Naive thymus-derived CD8-positive, alpha-beta T cell (primary cell): ENCODE measurements around the gene WDR81. TPM values are rescaled to one million over a fixed set of nuclear protein-coding genes. Genes with fewer than 3 reads are reported as not detected.
"Not testable (repeated sequence)": the region's sequence is repeated elsewhere in the genome, so short reads cannot be mapped to it uniquely, and the experiment has no call there.

Source experiments
- ATAC-seq, 2 donors: fragments of 150-1000 bp; cut with Tn5 transposase in 1 of 2; sonication (Bioruptor Pico), chemical (Tn5 transposase) in 1 of 2; 1 replicate in 1 of 2; 2 replicates in 1 of 2; pipeline ENCODE4 v1.10.0; 2021; ENCODE audit warnings: mild to moderate bottlenecking in 2 of 2, moderate library complexity in 2 of 2
- POLR2A ChIA-PET: fragments of 350-600 bp; sonication (Branson Sonifier 250); formaldehyde crosslinking; loops from one replicate; lab custom pipeline; 2021; ENCODE audit warnings: antibody characterized with exemption; lab: Charles Lee
- DNase-seq, 10 donors: peaks; one replicate each; pipeline versions ENCODE4 v3.0.0 to v3.0.0-alpha.2; 2020 to 2022
- H3K27ac Mint-ChIP-seq, 10 donors: one replicate each; pipeline ENCODE4 v1.8.0; 2020 to 2022; ENCODE audit warnings: mild to moderate bottlenecking in 10 of 10, mixed read lengths in 10 of 10, moderate library complexity in 4 of 10, inconsistent platforms in 1 of 10
- H3K27me3 Mint-ChIP-seq, 5 donors: one replicate each; pipeline ENCODE4 v1.8.0; 2021 to 2022; ENCODE audit warnings: mixed read lengths in 5 of 5
- H3K36me3 Mint-ChIP-seq, 3 donors: one replicate each; pipeline ENCODE4 v1.8.0; 2020 to 2022; ENCODE audit warnings: mixed read lengths in 3 of 3, mild to moderate bottlenecking in 2 of 3, inconsistent platforms in 1 of 3
- H3K4me1 Mint-ChIP-seq, 4 donors: one replicate each; pipeline ENCODE4 v1.8.0; 2021 to 2022; ENCODE audit warnings: mixed read lengths in 4 of 4
- H3K4me3 Mint-ChIP-seq, 10 donors: one replicate each; pipeline ENCODE4 v1.8.0; 2020 to 2022; ENCODE audit warnings: mild to moderate bottlenecking in 10 of 10, mixed read lengths in 10 of 10, moderate library complexity in 6 of 10, inconsistent platforms in 1 of 10
- H3K9me3 Mint-ChIP-seq, 9 donors: one replicate each; pipeline ENCODE4 v1.8.0; 2020 to 2022; ENCODE audit warnings: mixed read lengths in 9 of 9, mild to moderate bottlenecking in 3 of 9, inconsistent platforms in 1 of 9, moderate library complexity in 1 of 9
- polyA plus RNA-seq, 3 donors: library from polyadenylated mRNA; unstranded; fragments of 300-500 nt; fragmentation: Illumina TruSeq; gene quantifications; one replicate each; pipeline ENCODE4 v1.2.3, GENCODE V29; 2021
- total RNA-seq, 8 experiments: library from RNA in 2 of 8; stranded (reverse) in 2 of 8; gene quantifications; one replicate each; pipeline ENCODE4 v1.2.3 and lab custom pipeline; 2021 to 2026

The WDR81 gene
- total and polyA plus RNA-seq, 5 experiments from 2014 or later: 6.8 to 50.7 (median 20.6) TPM

GRCh38 chr17:1713878-1714426 is 10.6 kb upstream of the WDR81 start:
- POLR2A ChIA-PET: interaction anchor here (0.6 to 2.5 kb wide), 5 partner anchors 10 to 96 kb away, joined by 3 to 11 read pairs (median 3); no protein-coding TSS in a partner anchor
- no peaks in the 10 kb centered on the region for H3K9me3 Mint-ChIP-seq
- H3K4me3 Mint-ChIP-seq: peak overlapping the region; percentile 16 to 76 (median 59)
- peaks cover 0 to 16% (median 14%) of the 10 kb centered on the region in 5 donors for H3K27me3 Mint-ChIP-seq
- no peaks in the 10 kb centered on the region for H3K36me3 Mint-ChIP-seq
- ATAC-seq: no peak
- peak overlapping the region in 5 of 10 donors; percentile 22 to 67 (median 47) for H3K27ac Mint-ChIP-seq
- DNase-seq: no peak
- peaks cover 16 to 51% (median 41%) of the 10 kb centered on the region in 4 donors for H3K4me1 Mint-ChIP-seq

- peak overlapping the region in 5 of 10 donors; percentile 22 to 67 (median 47) for H3K27ac Mint-ChIP-seq
- peaks cover 0 to 16% (median 13%) of the 10 kb centered on the region in 5 donors for H3K27me3 Mint-ChIP-seq
- H3K9me3 Mint-ChIP-seq: no peaks in the 10 kb centered on the region
- peaks cover 16 to 51% (median 38%) of the 10 kb centered on the region in 4 donors for H3K4me1 Mint-ChIP-seq
- ATAC-seq (no peak), DNase-seq (peak in 2 of 10 donors; percentile 12 to 37)
- peak overlapping the region; percentile 16 to 76 (median 62) for H3K4me3 Mint-ChIP-seq
- H3K36me3 Mint-ChIP-seq: no peaks in the 10 kb centered on the region
- POLR2A ChIA-PET: interaction anchor here (0.6 to 3.2 kb wide), 6 partner anchors 10 to 104 kb away, joined by 3 to 18 read pairs (median 4); partner anchors contain the start of gene PRPF8
Observed at GRCh38 chr17:1714427-1714979, 10.0 kb upstream of the WDR81 start.

GRCh38 chr17:1714980-1715802 is 9.3 kb upstream of the WDR81 start:
- Mint-ChIP-seq H3K27me3 (peaks cover 0 to 16% (median 13%) of the 10 kb centered on the region in 5 donors), H3K9me3 (no peaks in the 10 kb centered on the region), H3K36me3 (no peaks in the 10 kb centered on the region), H3K4me1 (peaks cover 16 to 51% (median 38%) of the 10 kb centered on the region in 4 donors), H3K4me3 (peak overlapping the region; percentile 24 to 87 (median 58)), H3K27ac (peak overlapping the region in 3 of 10 donors; percentile 27 to 75 (median 43))
- DNase-seq (no peak), ATAC-seq (no peak)
- POLR2A ChIA-PET: interaction anchor here (0.6 to 3.2 kb wide), 14 partner anchors 9 to 299 kb away, joined by 3 to 19 read pairs (median 5); partner anchors contain the start of genes PRPF8, RILP, RPA1 and SMYD4

DNA sequence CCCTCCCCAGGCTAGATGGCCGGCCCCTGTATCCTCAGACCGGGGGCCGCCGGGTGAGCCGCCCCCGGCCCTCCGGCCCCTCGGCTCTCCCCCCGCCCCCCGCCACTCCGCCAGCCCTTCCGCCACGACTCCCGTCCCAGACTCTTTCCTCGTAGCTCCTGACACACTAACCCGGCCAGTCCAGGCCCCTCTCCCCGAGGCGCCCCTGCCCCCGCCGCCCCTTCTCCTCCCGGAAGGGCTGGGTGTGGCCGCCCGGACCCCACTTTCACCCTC is 8.8 kb upstream of the WDR81 start:
- Mint-ChIP-seq H3K4me3 (peak overlapping the region; percentile 83 to 96 (median 94)), H3K4me1 (peaks cover 15 to 50% (median 37%) of the 10 kb centered on the region in 4 donors), H3K36me3 (no peaks in the 10 kb centered on the region), H3K27ac (peak overlapping the region in 8 of 10 donors; percentile 25 to 96 (median 86)), H3K27me3 (peaks cover 0 to 16% (median 13%) of the 10 kb centered on the region in 5 donors), H3K9me3 (no peaks in the 10 kb centered on the region)
- ATAC-seq: no peak
- DNase-seq: no peak
- POLR2A ChIA-PET: interaction anchor here (0.6 to 3.2 kb wide), 14 partner anchors 9 to 360 kb away, joined by 3 to 19 read pairs (median 6); partner anchors contain the start of genes PRPF8, RILP, RPA1 and SMYD4

GRCh38 chr17:1716076-1716911 is 8.2 kb upstream of the WDR81 start:
- peak overlapping the region; percentile 83 to 96 (median 94) for H3K4me3 Mint-ChIP-seq

GRCh38 chr17:1716912-1717695 is 7.4 kb upstream of the WDR81 start:
- Mint-ChIP-seq H3K27ac (peak overlapping the region; percentile 90 to 96 (median 94)), H3K9me3 (no peaks in the 10 kb centered on the region), H3K36me3 (no peaks in the 10 kb centered on the region), H3K4me3 (peak overlapping the region; percentile 83 to 96 (median 94)), H3K4me1 (peaks cover 12 to 43% (median 32%) of the 10 kb centered on the region in 4 donors), H3K27me3 (peaks cover 0 to 14% (median 7%) of the 10 kb centered on the region in 5 donors)
- DNase-seq: peak; percentile 39 to 83 (median 72)
- peak; percentile 22 to 40 for ATAC-seq
- POLR2A ChIA-PET: interaction anchor here (0.9 to 3.2 kb wide), 22 partner anchors 7 to 550 kb away, joined by 3 to 19 read pairs (median 5); partner anchors contain the start of genes DPH1, PRPF8, RILP and RPA1

More at GRCh38 chr17:1716076-1716911, 8.2 kb upstream of the WDR81 start:
- Mint-ChIP-seq H3K4me1 (peaks cover 13 to 48% (median 34%) of the 10 kb centered on the region in 4 donors), H3K36me3 (no peaks in the 10 kb centered on the region), H3K27me3 (peaks cover 0 to 14% (median 13%) of the 10 kb centered on the region in 5 donors), H3K27ac (peak overlapping the region; percentile 90 to 96 (median 94)), H3K9me3 (no peaks in the 10 kb centered on the region)
- POLR2A ChIA-PET: interaction anchor here (0.6 to 3.2 kb wide), 26 partner anchors 8 to 551 kb away, joined by 3 to 19 read pairs (median 4); partner anchors contain the start of genes DPH1, PRPF8, RILP and RPA1
- DNase-seq (peak; percentile 95 to 100 (median 100)), ATAC-seq (peak; percentile 87)

DNA sequence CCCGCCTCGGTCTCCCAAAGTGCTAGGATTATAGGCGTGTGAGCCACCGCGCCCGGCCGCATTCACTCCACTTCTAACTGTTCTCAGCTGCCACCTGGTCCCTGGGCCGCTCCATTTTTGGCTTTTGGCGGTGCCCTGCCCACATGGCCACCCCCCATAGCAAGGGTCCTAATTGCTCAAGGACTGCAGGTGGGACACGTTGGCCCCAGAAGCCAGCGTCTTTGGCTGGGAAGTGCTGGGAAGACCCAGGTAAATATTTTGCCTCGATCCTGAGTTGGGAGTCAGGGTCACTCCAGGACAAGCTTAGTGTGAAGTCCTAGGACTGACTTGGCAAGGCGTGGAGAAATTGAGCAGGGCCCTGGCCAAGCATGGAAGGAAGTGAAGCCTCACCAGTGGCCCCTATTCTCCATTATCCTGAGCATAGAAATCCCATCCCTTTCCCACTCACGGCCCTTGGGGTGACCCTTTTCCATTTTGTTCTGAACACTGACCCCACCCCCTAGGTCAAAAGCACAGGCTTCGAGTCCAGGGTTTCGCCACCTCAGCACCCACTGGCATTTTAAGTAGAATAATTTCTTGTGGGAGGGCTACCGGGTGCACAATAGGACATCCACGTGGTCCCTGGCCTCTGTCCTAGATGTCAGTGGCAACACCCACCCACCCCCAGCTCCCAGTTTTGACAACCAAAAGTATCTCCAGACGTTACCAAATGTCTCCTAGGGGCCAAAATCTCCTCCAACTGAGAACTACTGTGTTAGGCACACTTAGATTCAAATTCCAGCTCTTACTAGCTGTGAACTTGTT is 5.9 kb upstream of the WDR81 start:
- POLR2A ChIA-PET: interaction anchor here (0.7 kb wide), 2 partner anchors 10 to 473 kb away, joined by 3 to 4 read pairs; no protein-coding TSS in a partner anchor

GRCh38 chr17:1720856-1721386 is 3.6 kb upstream of the WDR81 start:
- Mint-ChIP-seq H3K4me1 (peaks cover 21 to 51% (median 48%) of the 10 kb centered on the region in 4 donors), H3K36me3 (peaks cover 0 to 2% (median 0%) of the 10 kb centered on the region in 3 donors), H3K9me3 (no peaks in the 10 kb centered on the region), H3K27ac (peak overlapping the region in 9 of 10 donors; percentile 16 to 91 (median 71)), H3K27me3 (peaks cover 0 to 1% (median 0%) of the 10 kb centered on the region in 5 donors), H3K4me3 (peak overlapping the region in 7 of 10 donors; percentile 13 to 82 (median 45))
- peak; percentile 43 to 85 (median 65) for DNase-seq
- ATAC-seq: no peak
- POLR2A ChIA-PET: interaction anchor here (0.7 to 4.7 kb wide), 11 partner anchors 37 to 149 kb away, joined by 3 to 27 read pairs (median 5); partner anchors contain the start of genes RPA1, SERPINF1 and SMYD4

More for the DNA sequence above, 5.9 kb upstream of the WDR81 start:
- H3K4me3 Mint-ChIP-seq: peak overlapping the region in 5 of 10 donors; percentile 50 to 96 (median 92)
- H3K9me3 Mint-ChIP-seq: no peaks in the 10 kb centered on the region
- H3K27ac Mint-ChIP-seq: peak overlapping the region in 4 of 10 donors; percentile 37 to 68 (median 54)
- DNase-seq: no peak
- peaks cover 0 to 14% (median 3%) of the 10 kb centered on the region in 5 donors for H3K27me3 Mint-ChIP-seq
- no peaks in the 10 kb centered on the region for H3K36me3 Mint-ChIP-seq
- no peak for ATAC-seq
- H3K4me1 Mint-ChIP-seq: peaks cover 17 to 53% (median 42%) of the 10 kb centered on the region in 4 donors

DNA sequence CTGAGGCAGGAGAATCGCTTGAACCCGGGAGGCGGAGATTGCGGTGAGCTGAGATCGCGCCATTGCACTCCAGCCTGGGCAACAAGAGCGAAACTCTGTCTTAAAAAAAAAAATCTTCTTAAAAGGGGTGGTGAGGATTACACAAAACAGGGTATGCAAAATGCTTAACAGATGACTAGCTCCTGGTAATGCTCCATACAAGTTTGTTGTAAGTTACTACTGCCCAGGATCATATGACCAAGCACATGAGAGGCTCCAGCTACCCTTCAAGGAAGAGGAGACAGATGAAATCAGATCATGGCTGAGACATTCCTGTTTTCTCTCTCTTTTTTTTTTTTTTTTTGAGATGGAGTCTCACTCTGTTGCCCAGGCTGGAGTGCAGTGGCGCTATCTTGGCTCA is 2.5 kb upstream of the WDR81 start:
- H3K4me1 Mint-ChIP-seq: peaks cover 17 to 54% (median 41%) of the 10 kb centered on the region in 4 donors
- peak overlapping the region in 4 of 10 donors; percentile 57 to 92 (median 82) for H3K4me3 Mint-ChIP-seq

More for the DNA sequence above, 2.5 kb upstream of the WDR81 start:
- not testable (repeated sequence) for H3K27me3 Mint-ChIP-seq, H3K36me3 Mint-ChIP-seq, ATAC-seq, DNase-seq, H3K9me3 Mint-ChIP-seq
- H3K27ac Mint-ChIP-seq: peak overlapping the region in 8 of 10 donors; percentile 20 to 97 (median 96)
- POLR2A ChIA-PET: interaction anchor here (0.5 to 4.7 kb wide), 14 partner anchors 12 to 182 kb away, joined by 3 to 27 read pairs (median 5); no protein-coding TSS in a partner anchor
